Osteocyte (in vitro differentiated cells): ENCODE data around the gene NEK9. TPM values are rescaled to one million over a fixed set of nuclear protein-coding genes. Genes with fewer than 3 reads are reported as not detected.
A peak's percentile ranks its signal among the peaks of the same experiment; 100 is the strongest.

Experiments
- DNase-seq: peaks from one replicate; pipeline ENCODE4 v3.0.0; 2021; ENCODE audit warnings: mixed read lengths; ENCODE audit not compliant: unreplicated experiment; ENCODE audit errors: extremely low spot score
- H3K27ac Mint-ChIP-seq: one replicate; pipeline ENCODE4 v1.8.0; 2021; ENCODE audit warnings: mild to moderate bottlenecking, mixed read lengths; ENCODE audit not compliant: unreplicated experiment
- H3K27me3 Mint-ChIP-seq: one replicate; pipeline ENCODE4 v1.8.0; 2021; ENCODE audit warnings: mixed read lengths; ENCODE audit not compliant: unreplicated experiment
- H3K36me3 Mint-ChIP-seq: one replicate; pipeline ENCODE4 v1.8.0; 2021; ENCODE audit warnings: mixed read lengths; ENCODE audit not compliant: unreplicated experiment
- H3K4me1 Mint-ChIP-seq: one replicate; pipeline ENCODE4 v1.8.0; 2021; ENCODE audit warnings: mixed read lengths; ENCODE audit not compliant: unreplicated experiment
- H3K4me3 Mint-ChIP-seq: one replicate; pipeline ENCODE4 v1.8.0; 2021; ENCODE audit warnings: mild to moderate bottlenecking, moderate library complexity, mixed read lengths; ENCODE audit not compliant: unreplicated experiment
- H3K9me3 Mint-ChIP-seq: one replicate; pipeline ENCODE4 v1.8.0; 2021; ENCODE audit warnings: mixed read lengths; ENCODE audit not compliant: unreplicated experiment
- total RNA-seq: library from RNA; stranded (reverse); gene quantifications from 2 replicates; pipeline ENCODE4 v1.2.1, GENCODE V29; 2021
- TF ChIP-seq, protein P1 (sequence below): fragments of 200-600 bp; sonication (generic); IDR thresholded peaks from 2 replicates; pipeline ENCODE4 v1.5.0; 2021; ENCODE audit warnings: antibody characterized with exemption, mild to moderate bottlenecking, moderate library complexity

The NEK9 gene
- total RNA-seq, 1 donor from 2014 or later = 117 TPM

DNA sequence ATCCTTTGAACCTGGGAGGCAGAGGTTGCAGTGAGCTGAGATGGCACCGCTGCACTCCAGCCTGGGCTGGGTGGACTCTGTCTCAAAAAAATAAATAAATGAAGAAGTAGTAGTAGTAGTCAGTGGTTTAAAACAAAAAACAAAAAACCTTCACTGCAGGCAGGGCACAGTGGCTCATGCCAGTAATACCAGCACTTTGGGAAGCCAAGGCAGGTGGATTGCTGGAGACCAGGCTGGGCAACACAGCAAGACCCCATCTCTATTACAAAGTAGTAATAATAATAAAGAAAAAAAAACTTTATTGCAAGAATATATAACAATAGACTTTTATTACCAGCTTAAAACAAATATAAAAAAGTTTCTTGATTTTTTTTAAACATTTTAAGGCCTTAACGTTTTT lies 13.8 kb upstream of the NEK9 start:
- Mint-ChIP-seq H3K36me3 (peaks cover 17% of the 10 kb centered on the region), H3K27ac (no peak overlapping the region), H3K4me1 (peaks cover 20% of the 10 kb centered on the region), H3K9me3 (no peaks in the 10 kb centered on the region), H3K4me3 (no peak overlapping the region), H3K27me3 (no peaks in the 10 kb centered on the region)
- TF ChIP-seq, protein P1, sequence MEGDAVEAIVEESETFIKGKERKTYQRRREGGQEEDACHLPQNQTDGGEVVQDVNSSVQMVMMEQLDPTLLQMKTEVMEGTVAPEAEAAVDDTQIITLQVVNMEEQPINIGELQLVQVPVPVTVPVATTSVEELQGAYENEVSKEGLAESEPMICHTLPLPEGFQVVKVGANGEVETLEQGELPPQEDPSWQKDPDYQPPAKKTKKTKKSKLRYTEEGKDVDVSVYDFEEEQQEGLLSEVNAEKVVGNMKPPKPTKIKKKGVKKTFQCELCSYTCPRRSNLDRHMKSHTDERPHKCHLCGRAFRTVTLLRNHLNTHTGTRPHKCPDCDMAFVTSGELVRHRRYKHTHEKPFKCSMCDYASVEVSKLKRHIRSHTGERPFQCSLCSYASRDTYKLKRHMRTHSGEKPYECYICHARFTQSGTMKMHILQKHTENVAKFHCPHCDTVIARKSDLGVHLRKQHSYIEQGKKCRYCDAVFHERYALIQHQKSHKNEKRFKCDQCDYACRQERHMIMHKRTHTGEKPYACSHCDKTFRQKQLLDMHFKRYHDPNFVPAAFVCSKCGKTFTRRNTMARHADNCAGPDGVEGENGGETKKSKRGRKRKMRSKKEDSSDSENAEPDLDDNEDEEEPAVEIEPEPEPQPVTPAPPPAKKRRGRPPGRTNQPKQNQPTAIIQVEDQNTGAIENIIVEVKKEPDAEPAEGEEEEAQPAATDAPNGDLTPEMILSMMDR = no peak
- DNase-seq = no peak

- no peak for DNase-seq
- Mint-ChIP-seq H3K4me1 (peaks cover 16% of the 10 kb centered on the region), H3K27me3 (no peaks in the 10 kb centered on the region), H3K27ac (peak overlapping the region; percentile 60), H3K36me3 (peaks cover 22% of the 10 kb centered on the region), H3K9me3 (no peaks in the 10 kb centered on the region), H3K4me3 (no peak overlapping the region)
- TF ChIP-seq, protein P1 = no peak
Measured at GRCh38 chr14:75139185-75139584, 12.3 kb upstream of the NEK9 start.

GRCh38 chr14:75138492-75138891 lies 11.6 kb upstream of the NEK9 start:
- Mint-ChIP-seq H3K27ac (peak overlapping the region; percentile 32), H3K36me3 (peaks cover 28% of the 10 kb centered on the region), H3K9me3 (no peaks in the 10 kb centered on the region), H3K4me1 (peaks cover 14% of the 10 kb centered on the region), H3K4me3 (no peak overlapping the region), H3K27me3 (no peaks in the 10 kb centered on the region)
- TF ChIP-seq, protein P1 = no peak
- no peak for DNase-seq

GRCh38 chr14:75134644-75135043 lies 7.8 kb upstream of the NEK9 start:
- Mint-ChIP-seq H3K36me3 (peaks cover 31% of the 10 kb centered on the region), H3K4me1 (peaks cover 15% of the 10 kb centered on the region), H3K27me3 (no peaks in the 10 kb centered on the region), H3K4me3 (no peak overlapping the region), H3K9me3 (no peaks in the 10 kb centered on the region), H3K27ac (no peak overlapping the region)
- TF ChIP-seq, protein P1 = no peak
- no peak for DNase-seq

- Mint-ChIP-seq H3K4me3 (no peak overlapping the region), H3K27me3 (no peaks in the 10 kb centered on the region), H3K4me1 (peaks cover 9% of the 10 kb centered on the region), H3K9me3 (no peaks in the 10 kb centered on the region), H3K27ac (no peak overlapping the region), H3K36me3 (peaks cover 29% of the 10 kb centered on the region)
- TF ChIP-seq, protein P1 = no peak
- DNase-seq = no peak
Measured at GRCh38 chr14:75133597-75133996, 6.7 kb upstream of the NEK9 start.
